ENCODE measurements around the gene ROR1.

ROR1 gene

GRCh38 chr1:63757334-63757733, 16.5 kb upstream of the ROR1 start:
- H3K4me3 ChIP-seq (ENCODE audit: low read depth, low read length), result no peak overlapping the region
- TF ChIP-seq, protein P1, sequence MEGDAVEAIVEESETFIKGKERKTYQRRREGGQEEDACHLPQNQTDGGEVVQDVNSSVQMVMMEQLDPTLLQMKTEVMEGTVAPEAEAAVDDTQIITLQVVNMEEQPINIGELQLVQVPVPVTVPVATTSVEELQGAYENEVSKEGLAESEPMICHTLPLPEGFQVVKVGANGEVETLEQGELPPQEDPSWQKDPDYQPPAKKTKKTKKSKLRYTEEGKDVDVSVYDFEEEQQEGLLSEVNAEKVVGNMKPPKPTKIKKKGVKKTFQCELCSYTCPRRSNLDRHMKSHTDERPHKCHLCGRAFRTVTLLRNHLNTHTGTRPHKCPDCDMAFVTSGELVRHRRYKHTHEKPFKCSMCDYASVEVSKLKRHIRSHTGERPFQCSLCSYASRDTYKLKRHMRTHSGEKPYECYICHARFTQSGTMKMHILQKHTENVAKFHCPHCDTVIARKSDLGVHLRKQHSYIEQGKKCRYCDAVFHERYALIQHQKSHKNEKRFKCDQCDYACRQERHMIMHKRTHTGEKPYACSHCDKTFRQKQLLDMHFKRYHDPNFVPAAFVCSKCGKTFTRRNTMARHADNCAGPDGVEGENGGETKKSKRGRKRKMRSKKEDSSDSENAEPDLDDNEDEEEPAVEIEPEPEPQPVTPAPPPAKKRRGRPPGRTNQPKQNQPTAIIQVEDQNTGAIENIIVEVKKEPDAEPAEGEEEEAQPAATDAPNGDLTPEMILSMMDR (conservative IDR thresholded peaks at IDR 0.05; ENCODE audit: low read depth, low read length), result no peak
- DNase-seq (ENCODE audit: low read depth), result no peak

DNA sequence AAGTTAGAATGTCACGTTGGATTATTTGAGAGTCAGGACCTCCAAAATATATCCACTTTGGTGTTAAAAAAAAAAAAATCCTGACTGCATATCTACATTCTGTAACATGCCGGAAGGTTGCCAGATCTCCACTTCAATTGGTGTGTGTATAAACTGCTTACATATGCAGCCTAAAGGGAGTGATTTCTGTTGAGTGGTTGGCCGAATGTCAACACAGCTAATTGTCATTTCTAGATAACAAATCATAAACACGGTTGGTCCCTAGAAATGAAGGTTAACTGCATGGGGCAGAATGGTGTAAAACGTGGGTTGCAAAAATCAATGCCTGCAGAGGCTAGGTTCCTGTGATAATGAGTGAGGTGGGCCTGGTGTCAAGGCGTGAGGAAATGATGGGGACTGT, 15.0 kb upstream of the ROR1 start:
- TF ChIP-seq, protein P1 (conservative IDR thresholded peaks at IDR 0.05; ENCODE audit: low read depth, low read length), result no peak
- no peak overlapping the region for H3K4me3 ChIP-seq (ENCODE audit: low read depth, low read length)
- no peak for DNase-seq (ENCODE audit: low read depth)

DNA sequence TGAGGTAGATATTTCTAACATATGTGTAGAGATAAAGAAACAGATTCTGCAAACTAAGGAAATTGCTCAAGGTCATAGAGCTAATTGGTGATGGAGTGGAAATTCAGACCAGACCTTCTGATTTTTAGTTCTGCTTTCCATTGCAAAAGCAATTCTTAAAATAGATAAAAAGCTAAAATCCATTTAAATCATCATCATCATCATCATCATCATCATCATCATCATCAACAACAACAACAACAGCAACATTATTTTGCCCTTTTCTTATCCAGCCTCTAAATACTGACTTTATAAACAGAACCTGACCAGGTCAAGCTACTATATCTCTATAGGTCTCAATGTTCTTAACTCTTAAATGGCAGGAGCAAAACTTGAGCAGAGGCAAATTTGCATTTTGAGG, 14.0 kb upstream of the ROR1 start:
- DNase-seq (ENCODE audit: low read depth), result no peak
- H3K4me3 ChIP-seq (ENCODE audit: low read depth, low read length), result no peak overlapping the region
- TF ChIP-seq, protein P1 (conservative IDR thresholded peaks at IDR 0.05; ENCODE audit: low read depth, low read length), result no peak

DNA sequence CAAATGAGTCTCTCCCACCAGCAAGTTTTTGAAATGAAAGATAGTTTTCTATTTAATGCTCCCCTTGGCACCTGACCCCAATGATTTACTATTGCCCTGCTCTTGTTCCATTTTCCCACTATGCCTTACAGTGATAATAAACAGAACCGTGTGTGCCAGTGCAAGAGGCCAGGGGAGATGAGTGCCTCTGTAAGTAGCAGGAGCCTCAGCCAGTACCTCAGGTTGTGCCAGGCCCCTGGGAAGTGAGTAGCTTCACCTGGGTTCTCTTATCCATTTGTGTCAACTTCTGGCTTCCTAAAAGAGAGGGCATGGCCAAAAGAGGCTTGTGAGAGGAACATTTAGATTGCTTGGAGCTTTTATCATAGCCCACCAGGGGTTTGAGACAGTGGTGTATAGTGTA, 3.4 kb upstream of the ROR1 start:
- TF ChIP-seq, protein P1 (conservative IDR thresholded peaks at IDR 0.05; ENCODE audit: low read depth, low read length), result no peak
- no peak overlapping the region for H3K4me3 ChIP-seq (ENCODE audit: low read depth, low read length)
- DNase-seq (ENCODE audit: low read depth), result no peak

DNA sequence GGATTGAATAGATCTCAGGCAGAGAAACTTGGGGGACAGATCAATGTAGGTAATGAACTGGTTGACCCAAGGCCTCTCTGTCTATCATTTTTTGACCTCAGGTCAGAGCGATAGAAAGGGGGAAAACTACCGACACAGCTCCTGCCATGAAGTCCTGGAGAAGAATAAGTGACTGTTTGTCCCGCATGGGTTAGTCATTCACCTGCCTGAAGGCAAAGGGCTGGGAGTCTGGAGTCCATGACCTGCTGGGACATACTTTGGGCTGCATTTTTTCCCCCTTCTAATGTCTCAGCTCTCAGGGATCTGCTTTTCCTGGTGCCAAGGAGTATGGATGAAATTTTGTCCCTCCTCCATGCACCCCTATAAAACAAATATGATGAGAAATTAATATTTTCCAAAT, 1.6 kb upstream of the ROR1 start:
- no peak overlapping the region for H3K4me3 ChIP-seq (ENCODE audit: low read depth, low read length)
- no peak for DNase-seq (ENCODE audit: low read depth)
- TF ChIP-seq, protein P1 (conservative IDR thresholded peaks at IDR 0.05; ENCODE audit: low read depth, low read length), result no peak

DNA sequence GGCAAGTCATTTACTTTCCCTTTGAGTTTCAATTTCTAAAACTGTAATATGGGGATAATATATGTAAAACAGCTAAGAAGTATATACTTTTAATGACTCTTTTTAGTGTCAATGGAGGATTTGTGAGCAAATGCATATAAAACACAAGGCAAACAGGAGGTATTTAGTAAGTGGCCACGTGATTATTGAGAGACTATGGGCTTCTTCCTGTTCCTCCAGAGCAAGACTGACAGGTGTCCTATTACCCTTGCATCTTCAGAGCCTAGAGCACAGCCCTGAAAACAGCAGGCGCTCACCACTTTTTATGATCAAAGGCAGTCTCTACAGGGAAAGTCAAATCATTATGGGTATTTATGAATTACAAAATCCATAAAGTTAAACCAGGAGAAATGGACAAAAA, 941 bp upstream of the ROR1 start:
- TF ChIP-seq, protein P1 (conservative IDR thresholded peaks at IDR 0.05; ENCODE audit: low read depth, low read length), result no peak
- H3K4me3 ChIP-seq (ENCODE audit: low read depth, low read length), result no peak overlapping the region
- no peak for DNase-seq (ENCODE audit: low read depth)

DNA sequence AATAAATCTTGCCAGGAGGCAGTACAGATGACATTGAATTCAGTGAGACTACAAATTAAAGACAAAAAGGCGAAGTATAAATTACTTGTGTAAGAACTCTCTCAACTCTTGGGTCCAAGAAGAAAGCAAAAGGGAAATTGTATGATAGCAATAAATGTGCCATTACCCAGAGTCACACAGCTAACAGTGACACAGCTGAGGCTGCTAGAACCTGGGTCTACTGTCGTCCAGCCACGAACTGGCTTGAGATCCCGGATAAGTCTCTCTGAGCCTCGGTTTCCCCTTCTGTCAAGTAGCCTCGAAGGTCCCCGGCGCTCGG, 362 bp upstream of the ROR1 start:
- no peak for DNase-seq (ENCODE audit: low read depth)
- TF ChIP-seq, protein P1 (conservative IDR thresholded peaks at IDR 0.05; ENCODE audit: low read depth, low read length), result no peak
- peak overlapping the region; percentile 76 for H3K4me3 ChIP-seq (ENCODE audit: low read depth, low read length)

All from choroid plexus epithelial cell (primary cell).